ENCODE results near the gene CCDC69.
A peak's percentile ranks its signal among the peaks of the same experiment; 100 is the strongest.
"Not testable (repeated sequence)": the region's sequence is repeated elsewhere in the genome, so short reads cannot be mapped to it uniquely, and the experiment has no call there.

Gene CCDC69

GRCh38 chr5:151222054-151222789, 1.7 kb downstream of the CCDC69 start:
- no peak for DNase-seq (ENCODE audit: low spot score)

GRCh38 chr5:151221574-151221973, 2.3 kb downstream of the CCDC69 start:
- no peak for DNase-seq (ENCODE audit: low spot score)

GRCh38 chr5:151219789-151220188, 4.1 kb downstream of the CCDC69 start:
- DNase-seq (ENCODE audit: low spot score) = no peak

GRCh38 chr5:151219138-151219537, 4.8 kb downstream of the CCDC69 start:
- DNase-seq (ENCODE audit: low spot score) = no peak

- DNase-seq (ENCODE audit: low spot score) = no peak
These were observed 5.7 kb downstream of the CCDC69 start for GRCh38 chr5:151218177-151218576.

GRCh38 chr5:151216781-151217180, 7.1 kb downstream of the CCDC69 start:
- DNase-seq (ENCODE audit: low spot score) = no peak

- no peak for DNase-seq (ENCODE audit: low spot score)
These were observed 8.4 kb downstream of the CCDC69 start for GRCh38 chr5:151215546-151215880.

GRCh38 chr5:151214614-151215545, 9.0 kb downstream of the CCDC69 start:
- peak; percentile 30 for DNase-seq (ENCODE audit: low spot score)

GRCh38 chr5:151213803-151214613, 9.9 kb downstream of the CCDC69 start:
- DNase-seq (ENCODE audit: low spot score) = peak; percentile 82

GRCh38 chr5:151212406-151212798, 11.5 kb downstream of the CCDC69 start:
- no peak for DNase-seq (ENCODE audit: low spot score)

GRCh38 chr5:151208481-151208914, 15.4 kb downstream of the CCDC69 start:
- DNase-seq (ENCODE audit: low spot score) = no peak

GRCh38 chr5:151205411-151205810, 18.5 kb downstream of the CCDC69 start:
- no peak for DNase-seq (ENCODE audit: low spot score)

GRCh38 chr5:151204051-151204450, 19.8 kb downstream of the CCDC69 start:
- no peak for DNase-seq (ENCODE audit: low spot score)

GRCh38 chr5:151202381-151203139, 21.3 kb downstream of the CCDC69 start:
- DNase-seq (ENCODE audit: low spot score) = no peak

GRCh38 chr5:151200913-151201595, 22.8 kb downstream of the CCDC69 start:
- no peak for DNase-seq (ENCODE audit: low spot score)

- DNase-seq (ENCODE audit: low spot score) = no peak
These were observed 24.2 kb downstream of the CCDC69 start for GRCh38 chr5:151199581-151200185.

- DNase-seq (ENCODE audit: low spot score) = no peak
These were observed 25.0 kb downstream of the CCDC69 start for GRCh38 chr5:151198861-151199260.

- not testable (repeated sequence) for DNase-seq (ENCODE audit: low spot score)
These were observed 26.6 kb downstream of the CCDC69 start for GRCh38 chr5:151197291-151197600.

GRCh38 chr5:151196556-151197290, 27.2 kb downstream of the CCDC69 start:
- no peak for DNase-seq (ENCODE audit: low spot score)

GRCh38 chr5:151195622-151196021, 28.3 kb downstream of the CCDC69 start:
- DNase-seq (ENCODE audit: low spot score) = no peak

All from pons (tissue), 1 donor.